ENCODE results near the gene GOLGA2.

Gene GOLGA2

GRCh38 chr9:128211981-128212281 is 63.9 kb downstream of the GOLGA2 start:
- no peak for DNase-seq (ENCODE audit: low spot score)

- DNase-seq (ENCODE audit: low spot score) = no peak
Measured at GRCh38 chr9:128211186-128211980, 64.4 kb downstream of the GOLGA2 start.

DNA sequence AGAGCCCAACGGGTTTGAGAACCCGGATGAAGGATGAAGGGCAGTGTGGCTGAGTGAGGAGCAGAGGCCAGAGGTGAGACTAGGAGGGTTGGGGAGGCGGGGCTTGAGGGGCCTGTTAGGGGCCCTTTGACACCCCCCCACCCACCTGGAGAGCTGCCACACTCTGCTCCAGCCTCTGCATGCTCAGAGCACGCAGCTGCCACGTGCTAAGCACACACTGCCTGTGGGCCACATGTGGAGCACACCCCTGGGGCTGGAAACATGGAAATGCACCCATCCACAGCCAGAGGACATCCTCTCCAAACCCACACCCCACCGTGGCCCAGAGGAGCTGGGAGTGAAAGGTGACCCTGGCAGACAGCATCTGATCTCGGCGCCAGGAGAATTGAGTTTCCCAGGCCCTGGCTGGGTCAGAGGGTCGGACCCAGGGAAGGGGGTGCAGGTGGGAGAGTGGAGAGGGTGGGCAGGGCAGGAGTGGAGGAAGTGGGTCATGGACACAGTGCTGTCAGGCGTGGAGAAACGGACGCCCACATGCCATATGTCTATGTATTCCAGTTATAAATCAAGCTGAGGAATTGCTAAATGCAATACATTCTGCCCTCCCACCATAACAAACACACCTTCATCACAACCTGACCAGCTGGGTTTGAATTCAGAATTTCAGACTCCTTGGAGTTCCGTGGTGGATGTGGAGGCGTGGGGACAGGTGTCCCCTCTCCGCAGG is 66.7 kb downstream of the GOLGA2 start:
- no peak for DNase-seq (ENCODE audit: low spot score)

DNA sequence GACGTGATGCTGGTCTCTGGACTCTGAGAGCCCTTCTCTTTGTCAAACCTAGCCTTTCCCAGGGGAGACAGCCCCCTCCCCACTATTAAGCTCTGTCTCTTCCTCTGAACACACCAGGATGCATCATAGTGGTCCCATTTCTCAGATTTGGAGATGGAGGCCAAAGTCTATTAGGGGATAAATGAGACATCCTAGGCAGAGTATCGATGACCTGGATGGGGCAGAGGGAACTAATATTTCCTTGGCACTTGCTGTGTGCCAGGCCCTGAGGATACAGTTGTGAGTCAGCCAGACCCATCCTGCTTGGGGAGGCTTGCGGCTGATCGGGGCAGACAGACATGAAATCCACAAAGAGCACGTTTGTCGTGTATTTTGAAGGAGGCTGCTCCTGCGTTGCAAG is 67.4 kb downstream of the GOLGA2 start:
- DNase-seq (ENCODE audit: low spot score) = no peak

GRCh38 chr9:128206916-128207910 is 68.6 kb downstream of the GOLGA2 start:
- no peak for DNase-seq (ENCODE audit: low spot score)

GRCh38 chr9:128206484-128206883 is 69.3 kb downstream of the GOLGA2 start:
- no peak for DNase-seq (ENCODE audit: low spot score)

All from Ammon's horn (tissue), 1 donor.